Fibroblast of skin of right biceps (primary cell): Measurements from ENCODE around the gene CMSS1.

Source experiments
- DNase-seq: peaks from one replicate; pipeline ENCODE4 v3.0.0-alpha.2; 2013

CMSS1 gene

DNA sequence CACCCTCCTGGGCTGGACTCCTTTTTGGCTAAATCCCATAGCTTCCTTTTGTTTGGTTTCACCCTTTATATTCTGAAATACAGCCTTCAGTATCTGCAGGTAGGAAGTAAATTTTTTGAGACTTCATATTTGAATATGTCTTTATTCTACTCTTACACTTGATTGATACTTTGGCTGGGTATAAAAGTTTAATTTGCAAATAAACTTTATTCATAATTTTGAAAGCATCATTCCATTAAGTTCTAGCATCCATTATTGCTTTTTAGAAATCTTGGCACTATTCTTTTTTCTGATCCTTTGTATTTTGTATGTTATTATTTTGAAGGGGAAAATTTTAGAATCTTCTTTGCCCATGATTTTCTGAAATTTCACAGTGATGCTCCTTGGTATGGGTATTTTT is 337.9 kb downstream of the CMSS1 start:
- no peak for DNase-seq

DNA sequence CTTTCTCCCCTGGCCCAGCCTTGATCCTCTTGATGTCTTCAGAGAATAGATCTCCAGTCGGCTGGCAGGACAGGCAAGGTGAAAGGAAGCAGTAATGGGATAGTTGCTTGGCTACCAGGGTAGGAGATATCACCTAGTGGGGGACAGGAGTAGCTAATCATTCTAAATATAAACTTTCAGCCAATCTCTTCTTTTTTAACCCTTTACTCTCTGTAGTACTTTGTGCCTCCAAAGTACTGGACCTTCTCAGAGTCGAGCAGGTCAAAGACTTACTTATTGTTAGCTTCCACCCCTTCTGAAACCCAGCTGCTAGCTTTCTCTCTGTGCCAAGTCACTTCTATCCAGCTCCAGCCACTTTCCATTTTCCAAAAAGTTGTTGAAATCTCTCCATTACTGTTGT is 340.0 kb downstream of the CMSS1 start:
- DNase-seq = no peak

DNA sequence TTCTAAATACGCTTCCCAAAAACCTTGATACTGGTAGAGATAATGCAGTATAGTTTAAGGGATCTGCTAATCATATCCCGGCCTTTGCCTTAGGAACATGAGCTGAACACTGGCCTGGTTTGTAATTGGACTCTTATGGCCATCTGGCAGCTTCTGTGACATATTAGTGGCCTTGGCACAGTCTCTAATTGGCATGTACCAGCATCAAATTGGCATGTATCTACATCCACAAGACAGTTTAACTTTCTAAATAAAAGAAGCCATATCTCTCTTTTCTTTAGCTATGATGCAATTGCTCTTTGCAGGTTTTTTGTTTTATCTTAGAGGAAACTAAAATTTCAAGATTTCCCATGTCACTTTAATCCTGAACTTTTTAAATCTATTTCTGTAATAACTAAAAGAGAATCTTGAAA is 341.3 kb downstream of the CMSS1 start:
- no peak for DNase-seq

DNA sequence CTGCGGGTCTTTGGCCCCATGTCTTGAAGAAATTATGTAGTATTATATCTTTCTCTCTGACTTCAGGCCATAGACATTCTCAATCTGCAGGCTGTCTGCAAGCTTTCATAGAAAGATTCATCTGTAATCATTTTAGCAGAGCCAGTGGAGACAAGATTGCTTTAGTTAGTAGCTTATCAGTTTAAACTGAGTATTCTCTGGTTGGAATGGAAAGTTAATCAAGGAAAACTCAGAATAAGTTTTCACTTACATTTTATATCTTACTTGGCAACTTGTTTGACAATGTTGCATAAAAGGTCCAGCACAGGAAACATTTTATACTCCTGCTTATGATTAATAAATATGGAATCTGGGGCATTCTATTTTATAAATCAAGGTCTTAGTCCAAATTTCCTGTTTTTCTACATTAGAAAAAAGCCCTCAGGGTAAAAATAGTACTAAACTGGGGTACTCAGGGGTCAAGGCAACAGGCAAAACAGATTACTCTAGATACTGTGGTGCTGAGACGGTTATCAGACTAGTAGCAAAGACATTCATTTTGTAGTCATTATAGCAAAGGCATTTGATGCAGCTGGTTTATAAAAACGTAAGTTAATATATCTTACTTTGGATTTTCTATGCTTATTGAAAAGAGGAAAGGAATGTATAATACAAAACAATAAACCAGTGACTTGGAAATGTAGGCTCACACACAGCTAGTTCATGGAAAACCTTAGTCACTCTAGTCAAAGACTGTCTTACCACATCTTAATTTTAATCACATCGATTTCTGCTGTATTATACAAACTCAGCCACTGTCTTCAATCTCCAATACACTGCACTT is 341.9 kb downstream of the CMSS1 start:
- DNase-seq = peak; percentile 82

DNA sequence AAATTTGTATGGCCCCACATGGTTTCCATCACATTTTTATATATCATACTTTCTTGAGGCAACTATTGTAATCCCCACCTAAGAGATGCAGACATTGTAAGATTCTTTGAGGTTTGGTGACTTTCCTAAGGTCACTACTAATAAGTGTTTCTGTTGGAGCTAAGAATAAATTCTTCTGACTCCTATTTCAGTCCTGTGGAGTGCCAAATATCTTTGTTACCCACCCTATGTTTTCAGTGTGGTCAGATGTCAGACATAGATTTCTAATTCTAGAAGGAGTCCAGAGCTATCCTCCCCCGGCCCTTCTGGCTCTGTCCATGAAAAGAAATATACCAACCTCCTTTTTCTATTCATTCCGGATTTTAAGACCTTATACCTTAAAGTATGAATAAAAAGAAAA is 342.9 kb downstream of the CMSS1 start:
- peak; percentile 49 for DNase-seq

DNA sequence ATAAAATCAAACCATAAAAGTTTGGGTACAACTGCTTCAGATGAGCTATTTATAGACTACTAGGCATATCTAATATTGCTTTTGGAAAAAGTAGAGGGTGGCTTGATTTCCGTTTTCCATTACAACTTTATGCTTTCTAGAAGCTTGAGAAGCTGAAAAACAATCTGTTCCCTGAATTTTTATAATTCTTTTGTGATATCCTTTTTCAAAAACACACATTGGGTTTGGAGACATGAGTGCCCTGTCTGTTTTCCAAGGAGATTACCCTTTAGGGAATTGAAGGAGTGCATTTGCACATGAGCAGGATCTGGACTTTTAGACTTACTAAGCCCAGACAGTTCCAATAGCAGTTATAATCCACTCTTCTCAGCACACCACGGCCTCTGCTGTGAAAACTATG is 346.1 kb downstream of the CMSS1 start:
- DNase-seq = no peak

DNA sequence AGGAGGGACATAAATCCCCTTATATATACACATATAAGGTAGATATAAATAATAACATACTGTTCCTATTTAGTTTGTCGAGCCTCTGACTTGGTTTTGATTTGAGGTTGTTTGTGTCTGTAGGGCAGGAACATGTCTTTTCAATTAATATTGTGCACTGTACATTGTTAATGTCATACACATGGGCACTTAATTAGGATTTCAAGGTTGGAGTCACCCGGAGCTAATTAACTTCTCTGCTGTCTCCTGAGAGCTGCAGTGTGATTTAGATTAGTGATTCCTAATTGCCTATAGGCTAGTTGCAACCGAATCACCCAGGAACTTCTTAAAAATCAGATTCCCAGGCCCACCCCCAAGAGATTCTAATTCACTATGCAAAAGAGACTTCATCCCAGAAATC is 347.1 kb downstream of the CMSS1 start:
- DNase-seq = no peak

DNA sequence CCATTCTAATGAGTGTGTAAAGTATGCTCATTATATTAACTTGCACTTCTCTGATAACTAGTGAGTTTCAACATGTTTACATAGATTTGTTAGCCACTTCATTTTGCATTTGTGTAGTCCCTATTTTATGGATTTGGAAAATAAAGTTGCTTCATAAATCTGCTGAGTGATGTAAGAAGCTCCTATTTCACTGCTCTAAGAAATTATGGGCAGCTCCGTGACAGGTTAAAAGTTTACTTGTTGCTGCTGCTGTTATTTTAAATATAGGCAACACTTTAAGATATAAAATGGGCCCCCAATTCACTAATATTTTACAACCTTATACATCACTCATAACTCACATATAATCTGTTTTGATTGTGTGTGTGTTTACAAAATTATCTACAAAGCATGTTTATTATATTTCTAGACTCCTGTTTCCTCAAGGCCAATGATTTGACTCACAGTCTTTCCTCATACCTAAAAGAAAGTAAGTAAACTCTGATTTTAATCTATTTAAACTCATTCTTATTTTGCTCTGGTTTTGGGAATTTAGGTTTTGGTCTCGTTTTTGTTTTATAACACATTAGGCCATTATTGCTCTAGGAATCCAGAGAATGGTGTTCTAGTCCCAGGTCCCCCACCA is 348.4 kb downstream of the CMSS1 start:
- no peak for DNase-seq

DNA sequence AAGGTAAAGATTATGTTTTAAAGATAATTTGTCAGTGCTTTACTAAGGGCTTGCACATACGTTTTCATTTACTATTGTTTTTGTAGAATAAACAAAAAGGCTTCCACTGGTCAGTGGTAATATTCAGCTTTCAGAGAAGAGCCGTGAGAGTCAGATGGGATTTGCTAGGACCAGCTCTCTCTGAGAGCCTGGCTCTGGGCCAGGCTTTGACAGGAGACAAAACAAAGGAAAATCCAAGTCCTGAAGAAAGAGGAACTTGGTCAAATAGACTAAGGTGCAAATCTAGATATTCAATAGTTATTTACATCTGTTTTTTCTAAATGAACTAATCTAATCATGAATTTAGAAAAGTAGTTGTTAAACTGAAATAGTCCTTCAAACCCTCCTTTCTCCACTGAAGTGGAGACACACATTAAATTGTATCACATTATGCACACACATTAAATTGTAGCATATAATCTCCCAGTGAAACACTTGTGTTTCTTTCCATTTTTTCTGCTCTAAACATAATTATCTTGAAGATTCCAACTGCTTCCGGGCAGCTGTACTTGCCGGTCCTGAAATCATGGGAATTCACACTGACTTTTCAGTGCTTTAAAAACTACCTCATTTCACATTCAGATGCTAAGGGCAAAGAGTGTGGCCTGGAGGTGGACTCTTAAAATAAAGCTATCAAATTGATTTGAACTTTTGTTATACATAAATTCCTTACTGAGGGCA is 351.7 kb downstream of the CMSS1 start:
- no peak for DNase-seq

DNA sequence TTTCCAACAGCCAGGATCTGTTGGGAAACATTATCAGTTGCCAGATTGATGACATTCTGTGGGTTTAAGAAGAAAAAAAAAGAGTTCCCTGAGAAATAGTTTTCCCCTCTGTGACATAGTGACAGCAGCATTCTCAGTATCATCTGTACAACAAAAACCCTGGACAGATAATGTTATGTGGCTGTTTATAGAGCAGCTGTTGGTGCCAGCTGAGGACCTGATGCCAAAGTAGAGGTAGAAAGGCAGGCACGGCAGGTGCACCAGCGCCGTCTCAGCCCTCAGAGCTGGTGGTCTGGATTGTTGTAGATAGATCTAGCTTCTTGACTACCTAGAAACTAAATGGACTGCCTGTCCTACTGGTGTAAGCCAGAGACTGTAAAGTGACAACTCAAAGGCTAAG is 352.8 kb downstream of the CMSS1 start:
- DNase-seq = no peak

DNA sequence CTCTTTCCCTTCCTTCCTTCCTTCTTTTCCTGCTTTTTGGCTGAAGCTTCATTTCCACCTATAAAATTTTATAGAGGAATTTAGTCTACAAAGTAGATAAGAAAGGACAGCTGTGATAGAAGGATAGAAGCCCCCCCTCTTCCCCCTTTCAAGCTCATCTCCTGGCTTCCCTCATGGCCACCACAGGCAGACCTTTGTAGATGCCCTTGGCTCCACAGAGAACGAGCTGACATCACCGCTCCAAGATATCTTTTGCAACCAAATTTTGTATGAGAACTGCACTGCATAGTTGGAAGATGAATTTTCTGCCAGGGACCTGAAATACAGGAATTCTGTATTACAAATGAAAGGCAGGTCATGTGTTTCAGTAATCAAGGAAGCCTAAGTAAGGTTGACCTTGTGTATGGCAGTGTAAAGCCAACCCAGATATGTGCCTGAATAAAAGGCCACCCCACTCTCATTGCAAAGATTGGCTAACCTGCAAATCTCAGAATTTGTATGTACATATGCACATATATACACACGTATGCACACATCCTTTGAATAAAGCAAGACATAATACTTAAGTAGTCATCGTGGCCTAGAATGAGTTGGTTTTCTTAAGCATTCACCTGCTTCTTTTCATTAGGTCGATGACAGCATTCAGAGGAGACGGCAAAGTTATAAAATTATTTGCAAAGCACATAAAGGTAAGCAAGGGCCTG is 353.7 kb downstream of the CMSS1 start:
- no peak for DNase-seq

DNA sequence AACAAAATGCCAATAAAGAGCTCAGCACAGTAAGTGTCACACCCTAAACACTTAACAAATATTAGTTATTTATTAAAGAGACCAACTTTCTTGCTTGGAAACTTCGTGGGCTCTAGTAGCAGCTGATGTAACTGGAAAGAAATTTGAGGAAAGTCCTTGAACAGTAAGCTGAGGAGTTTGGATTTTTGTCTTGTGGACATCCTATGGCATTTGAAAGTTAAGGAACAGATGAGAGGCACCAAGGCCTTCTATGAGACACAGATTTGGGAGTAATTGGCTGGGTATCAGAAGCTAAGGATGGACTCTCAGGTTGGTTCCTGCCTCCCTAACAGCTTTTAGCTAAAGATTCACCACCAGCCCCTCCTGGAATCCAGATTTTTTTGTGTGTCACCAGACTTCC is 356.3 kb downstream of the CMSS1 start:
- peak; percentile 50 for DNase-seq

DNA sequence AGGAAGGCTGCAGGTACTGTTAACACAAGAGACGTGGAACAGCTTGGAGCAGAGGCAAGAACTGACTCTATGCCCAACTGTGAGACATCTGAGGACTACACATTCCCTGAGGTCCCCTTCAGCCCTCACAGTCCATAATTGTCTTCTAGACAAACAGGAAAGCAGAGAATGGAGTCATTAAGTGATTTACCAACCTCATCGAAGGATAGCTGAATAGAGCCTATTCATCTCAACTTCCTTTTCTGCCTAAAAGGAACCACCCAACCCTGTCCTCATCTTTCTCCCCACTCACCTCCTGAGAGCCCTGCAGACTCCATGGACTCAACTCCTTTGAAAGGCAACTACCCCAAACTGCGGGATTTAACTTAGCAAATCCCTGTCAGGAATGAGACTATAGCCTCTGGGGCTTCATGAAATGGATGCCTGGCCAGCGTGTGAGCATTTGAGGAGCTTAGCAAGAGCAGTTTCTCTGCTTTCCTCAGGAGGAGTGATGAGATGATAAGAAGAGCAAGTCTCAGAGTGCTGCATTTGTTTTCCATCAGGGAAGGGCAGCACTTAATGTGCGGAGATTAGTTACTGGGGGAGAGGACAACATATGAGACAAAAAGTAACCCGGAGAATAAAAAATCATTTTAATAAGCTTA is 358.1 kb downstream of the CMSS1 start:
- DNase-seq = no peak

DNA sequence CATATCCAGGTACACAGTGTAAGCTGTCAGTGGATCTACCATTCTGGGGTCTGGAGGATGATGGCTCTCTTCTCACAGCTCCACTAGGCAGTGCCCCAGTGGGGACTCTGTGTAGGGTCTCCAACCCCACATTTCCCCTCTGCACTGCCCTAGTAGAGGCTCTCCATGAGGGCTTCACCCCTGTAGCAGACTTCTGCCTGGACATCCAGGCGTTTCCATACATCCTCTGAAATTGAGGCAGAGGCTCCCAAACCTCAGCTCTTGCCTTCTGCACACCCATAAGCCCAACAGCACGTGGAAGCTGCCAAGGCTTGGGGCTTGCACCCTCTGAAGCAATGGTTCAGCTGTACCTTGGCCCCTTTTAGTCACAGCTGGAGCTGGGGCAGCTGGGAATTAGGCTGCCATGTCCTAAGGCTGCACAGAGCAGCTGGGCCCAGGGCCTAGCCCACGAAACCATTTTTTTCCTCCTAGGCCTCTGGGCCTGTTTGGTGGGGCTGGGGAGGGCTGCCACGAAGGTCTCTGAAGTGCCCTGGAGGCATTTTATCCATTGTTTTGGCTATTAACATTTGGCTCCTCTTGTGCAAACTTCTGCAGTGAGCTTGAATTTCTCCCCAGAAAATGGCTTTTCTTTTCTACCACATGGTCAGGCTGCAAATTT is 362.2 kb downstream of the CMSS1 start:
- no peak for DNase-seq

DNA sequence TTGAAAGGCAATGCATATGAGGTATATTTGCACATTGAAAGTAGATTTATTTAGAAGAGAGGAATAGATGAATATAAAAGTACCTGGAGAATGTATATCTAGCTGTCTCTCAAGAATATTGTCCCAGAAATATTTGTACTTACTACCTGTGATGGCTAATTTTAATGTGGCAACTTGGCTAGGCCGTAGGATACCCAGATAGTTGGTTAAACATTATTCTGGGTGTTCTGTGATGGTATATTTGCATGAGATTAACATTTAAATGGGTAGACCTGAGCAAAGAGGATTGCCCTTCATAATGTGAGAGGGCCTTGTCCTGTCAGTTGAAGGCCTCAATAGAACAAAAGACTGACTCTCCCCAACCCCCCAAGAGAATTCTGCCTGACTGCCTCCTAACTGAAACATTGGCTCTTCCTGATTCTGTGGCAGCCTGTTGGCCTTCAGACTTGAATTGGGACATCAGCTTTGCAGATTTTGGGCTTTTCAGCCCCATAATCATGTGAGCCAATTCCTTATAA is 366.0 kb downstream of the CMSS1 start:
- no peak for DNase-seq

DNA sequence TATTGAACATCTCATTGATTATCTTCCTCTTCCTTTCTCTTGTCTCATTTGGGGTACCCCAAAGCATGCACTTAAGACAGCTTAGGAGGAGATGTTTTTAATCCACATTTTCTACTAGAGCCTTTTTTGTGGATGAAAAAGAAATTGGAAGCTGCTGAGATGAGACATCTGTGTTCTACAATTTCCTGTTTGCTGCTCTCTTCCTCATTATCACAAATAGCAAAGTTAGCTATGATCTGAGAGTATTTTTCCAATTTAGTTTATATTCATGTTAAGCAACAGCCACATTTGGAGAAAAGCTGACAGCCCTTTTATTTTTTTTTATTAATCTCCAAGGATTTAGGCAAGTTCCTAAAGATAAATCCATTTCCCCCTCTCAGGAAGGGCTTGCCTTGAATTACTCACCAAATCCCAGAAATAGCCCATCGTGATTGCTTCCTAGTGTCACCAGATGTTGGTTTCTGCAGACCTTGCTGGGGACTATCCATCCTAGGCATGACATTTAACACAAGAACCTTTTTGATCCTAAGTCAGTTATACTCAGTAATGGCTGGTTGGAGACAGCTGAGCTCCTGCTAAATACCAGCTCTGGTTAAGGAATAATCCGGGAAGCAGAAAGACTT is 367.4 kb downstream of the CMSS1 start:
- DNase-seq = peak; percentile 42

DNA sequence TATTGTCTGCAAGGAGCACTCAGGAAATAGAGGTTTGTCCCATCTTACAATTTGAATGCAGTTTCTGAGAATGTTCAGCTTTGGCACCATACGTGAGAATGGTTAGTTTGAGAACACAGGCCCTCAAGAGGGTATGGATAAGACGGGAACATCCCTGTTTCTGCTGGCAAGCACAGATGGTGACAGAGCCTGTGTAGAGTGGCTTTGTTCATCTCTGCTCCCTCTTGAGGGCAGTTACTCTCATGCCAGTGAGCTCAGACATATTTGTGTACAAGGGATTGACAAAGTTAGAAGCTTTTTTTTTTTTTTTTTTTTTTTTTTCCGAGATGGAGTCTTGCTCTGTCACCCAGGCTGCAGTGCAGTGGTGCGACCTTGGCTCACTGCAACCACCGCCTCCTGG is 368.2 kb downstream of the CMSS1 start:
- peak; percentile 26 for DNase-seq

DNA sequence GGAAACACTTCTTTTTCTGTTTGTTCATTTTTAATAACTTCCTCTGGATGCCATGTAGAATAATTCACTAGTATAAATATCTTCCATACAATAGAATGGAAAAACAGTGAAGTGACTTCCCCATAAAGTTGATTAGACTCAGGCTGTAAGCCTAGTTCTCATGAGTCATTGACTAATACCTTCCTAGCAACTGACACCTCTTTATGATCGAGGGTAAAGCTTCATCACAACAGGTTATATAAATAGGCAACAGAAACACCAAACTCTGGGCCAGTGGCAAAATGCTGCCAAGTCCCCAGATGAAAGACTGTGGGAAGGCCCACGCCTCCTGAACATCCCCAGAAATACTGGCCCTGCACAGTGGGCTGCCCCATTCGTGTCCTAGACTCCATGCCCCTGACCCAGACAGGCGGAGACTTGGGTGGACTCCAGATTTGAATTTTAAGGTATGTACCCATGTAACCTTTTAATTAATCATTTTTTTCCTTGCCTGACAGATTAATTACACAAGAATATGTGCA is 371.8 kb downstream of the CMSS1 start:
- no peak for DNase-seq

DNA sequence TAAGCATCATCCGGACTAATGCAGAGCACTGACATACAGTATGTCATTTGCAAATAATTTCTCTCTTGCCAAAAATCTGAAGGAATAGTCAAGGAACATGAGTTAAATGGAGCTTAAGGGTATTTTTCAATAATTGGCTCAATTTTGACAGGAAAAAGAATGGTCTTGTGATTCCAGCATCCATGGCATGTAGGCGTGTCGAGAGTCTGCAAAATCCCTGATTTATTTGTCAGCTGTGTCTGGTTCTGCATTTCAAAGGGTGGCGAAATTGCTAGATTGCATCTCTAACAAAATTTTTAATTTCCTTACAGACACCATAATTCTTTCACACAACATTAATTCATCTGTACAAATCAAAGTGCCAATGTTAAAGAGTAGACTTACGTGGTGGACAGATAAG is 377.7 kb downstream of the CMSS1 start:
- DNase-seq = no peak

DNA sequence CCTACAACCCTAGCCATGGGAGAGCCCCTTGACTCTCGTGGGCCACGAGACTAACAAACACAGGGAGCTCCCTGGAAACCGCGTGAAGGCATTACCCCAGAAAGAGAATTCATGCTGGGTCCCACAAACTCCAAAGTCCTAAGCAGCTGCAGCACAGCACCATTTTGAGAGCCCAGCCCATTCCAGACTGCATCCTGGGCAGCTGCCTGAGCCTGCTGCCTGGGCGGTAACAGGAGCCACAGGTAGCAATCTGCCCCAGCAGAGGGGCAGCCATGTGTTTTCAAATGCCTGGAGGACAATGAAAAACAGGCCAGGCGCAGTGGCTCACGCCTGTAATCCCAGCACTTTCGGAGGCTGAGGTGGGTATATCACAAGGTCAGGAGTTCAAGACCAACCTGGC is 380.2 kb downstream of the CMSS1 start:
- DNase-seq = no peak

DNA sequence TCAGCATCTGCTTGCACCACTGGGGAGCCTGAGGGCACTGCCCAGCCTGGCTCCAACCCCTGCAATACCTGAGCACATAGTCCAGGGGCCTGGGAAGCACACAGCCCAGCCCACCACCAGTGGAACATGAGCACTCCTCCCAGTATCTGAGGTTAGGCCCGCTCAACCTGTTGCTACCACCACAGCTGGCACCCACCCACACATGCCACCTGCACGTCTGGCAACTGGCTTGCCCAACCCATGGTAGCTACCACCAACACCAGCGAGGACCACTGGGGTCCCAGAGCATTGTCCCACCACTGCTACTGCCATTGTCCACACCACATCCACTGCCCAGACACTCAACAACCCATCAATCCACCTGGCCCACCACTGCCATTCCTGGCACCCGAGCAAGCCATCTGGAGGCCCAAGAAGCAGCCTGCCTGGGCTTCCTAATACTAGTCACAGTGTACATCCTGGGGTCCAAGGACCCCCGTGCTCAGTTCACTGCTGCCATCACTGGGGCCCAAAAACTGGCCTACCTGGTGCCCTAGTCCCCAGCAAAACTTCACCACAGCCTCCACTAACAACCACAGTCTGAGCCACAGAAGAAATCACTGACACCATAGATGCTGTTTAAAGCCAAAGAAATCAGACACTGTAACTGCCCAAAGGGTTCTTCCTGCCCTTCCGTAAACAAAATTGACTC is 381.1 kb downstream of the CMSS1 start:
- no peak for DNase-seq
